Endothelial cell of umbilical vein (primary cell): ENCODE data around the gene HIPK4. TPM values are rescaled to one million over a fixed set of nuclear protein-coding genes. Genes with fewer than 3 reads are reported as not detected.

Source experiments
- BruUV-seq: library from RNA; stranded (reverse); fragments of 400-500 nt; replicated peaks from 2 replicates; lab custom pipeline; 2021; lab: Mats Ljungman, UMichigan
- CTCF ChIA-PET: fragments of 300-600, 350-600 bp; sonication (Branson Sonifier 250); formaldehyde crosslinking; loops from one replicate; lab custom pipeline; 2021; ENCODE audit warnings: antibody characterized with exemption, inconsistent platforms; lab: Charles Lee
- POLR2A ChIA-PET: fragments of 300-600, 350-600 bp; sonication (Branson Sonifier 250); formaldehyde crosslinking; loops from one replicate; lab custom pipeline; 2021; ENCODE audit warnings: antibody characterized with exemption, inconsistent platforms; lab: Charles Lee
- DNase-seq: peaks from one replicate; pipeline ENCODE4 v3.0.0-alpha.2; 2011; ENCODE audit warnings: low read depth, low spot score
- FAIRE-seq: peaks from 2 replicates; lab custom pipeline; 2011; peaks lifted over from hg19 to GRCh38; lab: Jason Lieb, UNC
- H2AFZ ChIP-seq: 2 replicates; pipeline ENCODE4 v1.6.0; 2012; ENCODE audit warnings: low read depth, low read length, control low read depth, inconsistent platforms
- H3K27ac ChIP-seq: 2 replicates; pipeline ENCODE4 v1.5.1; 2011; ENCODE audit warnings: low read depth, mild to moderate bottlenecking, control low read depth, low read length, moderate library complexity; ENCODE audit not compliant: insufficient read depth
- H3K27me3 ChIP-seq, 2 experiments: 2 replicates each; pipeline versions ENCODE4 v1.6.0 to v1.6.1; 2011; ENCODE audit warnings: low read length in 2 of 2, mixed read lengths in 1 of 2; ENCODE audit not compliant: control insufficient read depth in 2 of 2, insufficient read depth in 2 of 2
- H3K36me3 ChIP-seq, 2 experiments: 2 replicates in 1 of 2; 3 replicates in 1 of 2; pipeline ENCODE4 v1.5.1; 2011; ENCODE audit warnings: low read length in 2 of 2, mild to moderate bottlenecking in 1 of 2, moderate library complexity in 1 of 2; ENCODE audit not compliant: control insufficient read depth in 2 of 2, insufficient read depth in 2 of 2; ENCODE audit errors: extremely low read depth in 1 of 2
- H3K4me1 ChIP-seq: 3 replicates; pipeline ENCODE4 v1.5.1; 2011; ENCODE audit warnings: mild to moderate bottlenecking, low read length; ENCODE audit not compliant: control insufficient read depth, insufficient read depth; ENCODE audit errors: extremely low read depth
- H3K4me2 ChIP-seq: 2 replicates; pipeline ENCODE4 v1.6.1; 2011; ENCODE audit warnings: low read length, control low read depth, mixed read lengths; ENCODE audit not compliant: insufficient read depth
- H3K4me3 ChIP-seq, 3 experiments: fragments of 200-600 bp in 1 of 3; sonication (generic), shearing (Covaris generic) in 1 of 3; replicated peaks in 1 of 3; 2 replicates each; pipeline ENCODE4 v1.5.1; 2011 to 2016; ENCODE audit warnings: control low read depth in 3 of 3, low read length in 3 of 3, mild to moderate bottlenecking in 2 of 3, inconsistent platforms in 1 of 3, low read depth in 1 of 3, moderate library complexity in 1 of 3; ENCODE audit not compliant: insufficient read depth in 1 of 3
- H3K79me2 ChIP-seq: 2 replicates; pipeline ENCODE4 v1.6.0; 2012; ENCODE audit warnings: low read length, inconsistent platforms; ENCODE audit not compliant: control insufficient read depth, insufficient read depth
- H3K9ac ChIP-seq: replicated peaks from 2 replicates; pipeline ENCODE3; 2011; ENCODE audit warnings: low read length, control low read depth; ENCODE audit not compliant: insufficient read depth; ENCODE audit errors: extremely low read depth
- H3K9me1 ChIP-seq: replicated peaks from 3 replicates; pipeline ENCODE4 v1.6.0; 2011; ENCODE audit warnings: mild to moderate bottlenecking, low read length; ENCODE audit not compliant: control insufficient read depth, insufficient read depth; ENCODE audit errors: extremely low read depth
- H3K9me3 ChIP-seq: replicated peaks from 2 replicates; pipeline ENCODE4 v1.5.1; 2012; ENCODE audit warnings: low read length, inconsistent platforms; ENCODE audit not compliant: control insufficient read depth, insufficient read depth
- H4K20me1 ChIP-seq: replicated peaks from 2 replicates; pipeline ENCODE3; 2011; ENCODE audit warnings: mild to moderate bottlenecking, low read length; ENCODE audit not compliant: control insufficient read depth, insufficient read depth; ENCODE audit errors: extremely low read depth
- EZH2 ChIP-seq: IDR thresholded peaks from 2 replicates; pipeline ENCODE4 v1.6.1; 2012; ENCODE audit warnings: borderline replicate concordance, low read depth, mild to moderate bottlenecking, moderate library complexity, low read length, inconsistent platforms; ENCODE audit not compliant: severe bottlenecking
- FOS ChIP-seq: IDR thresholded peaks from 2 replicates; pipeline ENCODE4 v1.6.1; 2011; ENCODE audit warnings: mild to moderate bottlenecking, low read length, moderate library complexity, borderline replicate concordance; ENCODE audit not compliant: insufficient read depth
- GATA2 ChIP-seq: IDR thresholded peaks from 2 replicates; pipeline ENCODE4 v1.7.0; 2011; ENCODE audit warnings: low read depth, mild to moderate bottlenecking, moderate library complexity, mixed read lengths, low read length; ENCODE audit not compliant: insufficient read length, insufficient read depth
- JUN ChIP-seq: IDR thresholded peaks from 2 replicates; pipeline ENCODE4 v1.6.1; 2011; ENCODE audit warnings: borderline replicate concordance, low read depth; ENCODE audit not compliant: insufficient read length, insufficient read depth
- MAX ChIP-seq: IDR thresholded peaks from 2 replicates; pipeline ENCODE4 v1.6.1; 2011; ENCODE audit not compliant: insufficient read depth, insufficient read length
- MYC ChIP-seq: IDR thresholded peaks from one replicate; pipeline ENCODE4 v1.6.1; 2011; ENCODE audit warnings: mild to moderate bottlenecking, low read depth, low read length
- POLR2A ChIP-seq: IDR thresholded peaks from 2 replicates; pipeline ENCODE4 v1.6.1; 2012; ENCODE audit warnings: low read depth, mild to moderate bottlenecking, control low read depth, low read length
- POLR2AphosphoS5 ChIP-seq: IDR thresholded peaks from 2 replicates; pipeline ENCODE4 v1.6.1; 2012; ENCODE audit warnings: low read depth, mild to moderate bottlenecking, control low read depth, low read length, moderate library complexity; ENCODE audit not compliant: insufficient read depth
- dilution Hi-C: fragments of 300-500 bp; cut with MboI; formaldehyde crosslinking; loops from one replicate; pipeline ENCODE4 v1.15.0; 2019; ENCODE audit warnings: low sequenced_read_pairs; ENCODE audit not compliant: extremely low pct_ligation_motif_present
- intact Hi-C: fragments of 100-400 bp; cut with micrococcal nuclease; formaldehyde crosslinking; loops from one replicate; pipeline ENCODE4 v1.10.0; 2022
- polyA plus RNA-seq, 4 experiments: library from polyadenylated mRNA; depleted of rRNA in 3 of 4; stranded (reverse) in 3 of 4; unstranded in 1 of 4; fragments of >200 nt; gene quantifications; 2 replicates each; pipeline versions ENCODE4 v1.2.1 to v1.2.3, GENCODE V29; 2011 to 2012; ENCODE audit warnings: missing spikeins in 1 of 4
- total RNA-seq: library from RNA; stranded (reverse); gene quantifications from 2 replicates; pipeline ENCODE4 v1.2.3, GENCODE V29; 2021
- TF ChIP-seq, protein P1 (sequence below), 2 donors: IDR thresholded peaks; 1 replicate in 1 of 2; 2 replicates in 1 of 2; pipeline ENCODE4 v1.5.1; 2011; ENCODE audit warnings: low read length in 2 of 2, mild to moderate bottlenecking in 2 of 2, moderate library complexity in 2 of 2, control low read depth in 1 of 2, inconsistent platforms in 1 of 2, low read depth in 1 of 2; ENCODE audit not compliant: insufficient read depth in 1 of 2; ENCODE audit errors: extremely low read depth in 1 of 2

Gene HIPK4
- total and polyA plus RNA-seq, 2 donors (not counting 3 experiments of a cell fraction or from before 2014, with no cell fraction given), result 0.12 TPM; not detected in 1

DNA sequence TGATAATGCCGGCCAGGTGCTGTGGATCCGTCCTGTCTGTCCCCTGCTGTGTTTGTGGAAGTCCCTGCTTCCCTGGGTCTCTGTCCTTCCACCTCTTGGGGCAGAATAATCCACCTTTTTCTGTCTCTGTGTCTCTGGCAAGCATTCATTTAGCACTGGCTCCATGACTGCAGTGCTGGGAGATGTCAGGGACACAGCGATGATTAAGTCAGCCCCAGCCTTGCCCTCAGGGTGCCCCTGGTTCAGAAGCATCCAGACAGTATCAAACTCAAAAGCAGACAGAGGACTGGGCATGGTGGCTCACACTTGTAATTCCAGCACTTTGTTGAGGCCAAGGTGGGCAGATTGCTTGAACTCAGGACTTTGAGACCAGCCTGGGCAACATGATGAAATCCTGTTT is 1.5 kb downstream of the HIPK4 start:
- no peaks in the 10 kb centered on the region for H3K9me1 ChIP-seq
- POLR2A ChIA-PET, result no interaction called here
- intact Hi-C loops (no loop called here), dilution Hi-C loops (no loop called here)
- H3K9ac ChIP-seq, result no peak overlapping the region
- no peak overlapping the region for H3K27ac ChIP-seq
- no peak overlapping the region for H2AFZ ChIP-seq
- H3K9me3 ChIP-seq, result no peaks in the 10 kb centered on the region
- no peak overlapping the region for H3K4me3 ChIP-seq
- no peaks in the 10 kb centered on the region for H3K36me3 ChIP-seq
- no TSS peak for BruUV-seq
- H3K27me3 ChIP-seq, result no peaks in the 10 kb centered on the region
- no peaks in the 10 kb centered on the region for H3K4me1 ChIP-seq
- TF ChIP-seq EZH2 (no peak), POLR2A (no peak), GATA2 (no peak), MAX (no peak), FOS (no peak), MYC (no peak), JUN (no peak), POLR2AphosphoS5 (no peak)
- TF ChIP-seq, protein P1, sequence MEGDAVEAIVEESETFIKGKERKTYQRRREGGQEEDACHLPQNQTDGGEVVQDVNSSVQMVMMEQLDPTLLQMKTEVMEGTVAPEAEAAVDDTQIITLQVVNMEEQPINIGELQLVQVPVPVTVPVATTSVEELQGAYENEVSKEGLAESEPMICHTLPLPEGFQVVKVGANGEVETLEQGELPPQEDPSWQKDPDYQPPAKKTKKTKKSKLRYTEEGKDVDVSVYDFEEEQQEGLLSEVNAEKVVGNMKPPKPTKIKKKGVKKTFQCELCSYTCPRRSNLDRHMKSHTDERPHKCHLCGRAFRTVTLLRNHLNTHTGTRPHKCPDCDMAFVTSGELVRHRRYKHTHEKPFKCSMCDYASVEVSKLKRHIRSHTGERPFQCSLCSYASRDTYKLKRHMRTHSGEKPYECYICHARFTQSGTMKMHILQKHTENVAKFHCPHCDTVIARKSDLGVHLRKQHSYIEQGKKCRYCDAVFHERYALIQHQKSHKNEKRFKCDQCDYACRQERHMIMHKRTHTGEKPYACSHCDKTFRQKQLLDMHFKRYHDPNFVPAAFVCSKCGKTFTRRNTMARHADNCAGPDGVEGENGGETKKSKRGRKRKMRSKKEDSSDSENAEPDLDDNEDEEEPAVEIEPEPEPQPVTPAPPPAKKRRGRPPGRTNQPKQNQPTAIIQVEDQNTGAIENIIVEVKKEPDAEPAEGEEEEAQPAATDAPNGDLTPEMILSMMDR (IDR thresholded peaks at IDR 0.05; ENCODE audit: extremely low read depth in 1 of 2, insufficient read depth in 1 of 2, low read depth in 1 of 2, low read length in 2 of 2), result no peak
- no peak overlapping the region for H3K4me2 ChIP-seq
- H3K79me2 ChIP-seq, result no peaks in the 10 kb centered on the region
- CTCF ChIA-PET, result interaction anchor here (1.0 to 1.3 kb wide), 2 partner anchors 32 to 83 kb away, joined by 3 to 4 read pairs; no protein-coding TSS in a partner anchor
- no peak for FAIRE-seq
- DNase-seq, result no peak
- no peaks in the 10 kb centered on the region for H4K20me1 ChIP-seq
